SK-N-MC (cell line): ENCODE measurements around the gene COX4I2.

ENCODE experiments used
- EZH2 ChIP-seq: fragments of 200-600 bp; sonication (generic); IDR thresholded peaks from one replicate; pipeline ENCODE4 v1.6.1; 2017; ENCODE audit warnings: antibody characterized with exemption
- FOXP2 ChIP-seq: optimal IDR thresholded peaks from 2 replicates; pipeline ENCODE3; 2011; ENCODE audit warnings: mild to moderate bottlenecking, moderate library complexity; ENCODE audit not compliant: insufficient read depth; ENCODE audit errors: extremely low read length, control extremely low read depth
- POLR2AphosphoS5 ChIP-seq: IDR thresholded peaks from 2 replicates; pipeline ENCODE4 v1.6.1; 2012; ENCODE audit warnings: mild to moderate bottlenecking, low read depth, low read length, borderline replicate concordance

DNA sequence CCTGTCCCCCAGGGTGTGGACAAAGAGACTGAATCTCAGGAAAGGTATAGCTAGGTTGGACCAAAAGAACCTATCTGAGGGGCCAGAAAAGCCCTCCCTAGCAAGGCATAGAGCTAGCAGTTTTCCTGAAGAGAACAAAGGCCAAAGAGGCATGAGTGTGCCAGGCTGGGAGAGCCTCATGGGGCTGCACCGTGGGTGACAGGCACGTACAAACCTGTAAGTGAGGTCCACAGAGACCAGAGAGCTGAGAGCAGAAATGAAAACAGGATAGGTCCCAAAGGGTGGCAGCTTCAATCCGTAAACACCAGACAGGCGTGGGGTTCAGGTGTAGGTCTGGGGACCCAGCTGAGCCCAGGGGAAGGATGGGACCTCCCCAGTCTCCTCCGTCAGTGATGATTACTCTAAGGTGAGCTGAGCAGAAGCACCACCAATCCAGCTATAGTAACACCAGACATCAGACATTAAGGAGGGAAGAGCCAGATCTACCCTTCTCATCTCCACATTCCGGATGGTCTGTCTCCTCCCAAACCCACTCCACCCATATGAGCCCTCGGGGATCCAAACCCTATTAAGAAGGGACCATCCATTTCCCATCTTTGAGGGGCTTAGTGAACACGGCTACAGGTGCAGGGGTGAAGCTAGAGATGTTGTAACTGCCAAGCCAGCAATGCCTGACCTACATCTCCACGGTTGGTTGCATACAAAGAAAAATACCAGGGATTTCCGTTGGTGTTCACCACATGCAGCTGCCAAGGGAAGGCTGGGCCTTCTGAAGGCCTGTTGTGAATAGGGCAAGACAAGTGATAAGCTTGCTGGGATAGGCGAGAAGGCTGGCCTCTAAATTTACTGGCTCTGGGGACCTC lies 46.7 kb downstream of the COX4I2 start:
- TF ChIP-seq POLR2AphosphoS5 = no peak
- no peak for TF ChIP-seq EZH2
- no peak for TF ChIP-seq FOXP2
